Kidney epithelial cell (primary cell): ENCODE data around the gene HK3. TPM values are rescaled to one million over a fixed set of nuclear protein-coding genes. Genes with fewer than 3 reads are reported as not detected.

Experiments used
- DNase-seq: peaks from one replicate; pipeline ENCODE4 v3.0.0-alpha.2; 2010; ENCODE audit warnings: low read depth
- H3K27me3 ChIP-seq: 2 replicates; pipeline ENCODE4 v1.6.0; 2011; ENCODE audit warnings: low read length; ENCODE audit not compliant: control insufficient read depth, insufficient read depth
- H3K36me3 ChIP-seq: 2 replicates; pipeline ENCODE4 v1.5.1; 2011; ENCODE audit warnings: low read length; ENCODE audit not compliant: control insufficient read depth, insufficient read depth
- H3K4me3 ChIP-seq: 2 replicates; pipeline ENCODE4 v1.5.1; 2011; ENCODE audit warnings: low read depth, mild to moderate bottlenecking, control low read depth, low read length
- total RNA-seq: library from RNA; depleted of rRNA; stranded (reverse); fragments of >200 nt; gene quantifications from 2 replicates; pipeline ENCODE4 v1.2.3, GENCODE V29; 2015
- TF ChIP-seq, protein P1 (sequence below): IDR thresholded peaks from 2 replicates; pipeline ENCODE4 v1.5.1; 2011; ENCODE audit warnings: mild to moderate bottlenecking, moderate library complexity, low read length, control low read depth, inconsistent platforms; ENCODE audit not compliant: insufficient read depth, poor library complexity, severe bottlenecking

The HK3 gene
- total RNA-seq, 1 donor from 2014 or later = 0.04 TPM

DNA sequence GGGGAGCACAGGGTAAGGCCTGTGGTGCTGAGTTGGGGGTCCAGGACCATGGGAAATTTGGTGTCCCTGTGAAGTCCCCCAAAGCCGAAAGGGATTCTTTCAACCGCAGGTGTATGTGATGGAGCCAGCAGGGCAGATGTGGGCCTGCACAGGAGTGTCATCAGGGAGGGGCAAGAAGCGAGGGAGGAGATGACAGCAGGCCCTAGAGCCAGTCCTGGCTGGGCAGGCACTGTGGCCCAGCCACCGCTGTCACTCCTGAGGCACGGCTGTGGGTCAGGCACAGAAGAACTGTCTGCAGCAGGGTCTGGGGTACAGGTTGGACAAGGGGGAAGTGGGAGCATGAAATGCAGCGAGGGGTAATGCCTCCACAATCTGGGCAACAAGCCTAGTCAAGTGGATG lies 4.8 kb downstream of the HK3 start:
- no peaks in the 10 kb centered on the region for H3K27me3 ChIP-seq
- TF ChIP-seq, protein P1, sequence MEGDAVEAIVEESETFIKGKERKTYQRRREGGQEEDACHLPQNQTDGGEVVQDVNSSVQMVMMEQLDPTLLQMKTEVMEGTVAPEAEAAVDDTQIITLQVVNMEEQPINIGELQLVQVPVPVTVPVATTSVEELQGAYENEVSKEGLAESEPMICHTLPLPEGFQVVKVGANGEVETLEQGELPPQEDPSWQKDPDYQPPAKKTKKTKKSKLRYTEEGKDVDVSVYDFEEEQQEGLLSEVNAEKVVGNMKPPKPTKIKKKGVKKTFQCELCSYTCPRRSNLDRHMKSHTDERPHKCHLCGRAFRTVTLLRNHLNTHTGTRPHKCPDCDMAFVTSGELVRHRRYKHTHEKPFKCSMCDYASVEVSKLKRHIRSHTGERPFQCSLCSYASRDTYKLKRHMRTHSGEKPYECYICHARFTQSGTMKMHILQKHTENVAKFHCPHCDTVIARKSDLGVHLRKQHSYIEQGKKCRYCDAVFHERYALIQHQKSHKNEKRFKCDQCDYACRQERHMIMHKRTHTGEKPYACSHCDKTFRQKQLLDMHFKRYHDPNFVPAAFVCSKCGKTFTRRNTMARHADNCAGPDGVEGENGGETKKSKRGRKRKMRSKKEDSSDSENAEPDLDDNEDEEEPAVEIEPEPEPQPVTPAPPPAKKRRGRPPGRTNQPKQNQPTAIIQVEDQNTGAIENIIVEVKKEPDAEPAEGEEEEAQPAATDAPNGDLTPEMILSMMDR = no peak
- DNase-seq = no peak

DNA sequence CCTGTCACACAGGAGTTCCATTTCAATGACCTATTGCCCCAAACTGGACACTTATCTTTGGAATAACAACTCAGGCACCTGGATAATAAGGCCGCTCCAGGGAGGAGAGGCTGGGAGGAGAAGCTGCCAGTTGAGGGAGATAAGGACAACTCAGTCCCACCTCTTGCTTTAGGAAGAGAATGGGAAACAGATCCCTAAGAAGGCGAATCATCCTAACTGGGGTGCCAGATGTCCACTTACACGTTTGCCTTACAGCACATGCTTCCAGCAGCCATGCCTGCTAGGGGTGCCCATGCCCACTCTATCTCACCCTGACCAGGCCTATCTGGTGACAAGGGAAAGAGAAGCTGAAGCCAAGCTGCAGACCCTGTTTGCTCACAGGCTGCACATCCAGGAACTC lies 6.5 kb downstream of the HK3 start:
- Histone ChIP-seq H3K27me3 (no peaks in the 10 kb centered on the region), H3K4me3 (no peak overlapping the region), H3K36me3 (no peaks in the 10 kb centered on the region)
- TF ChIP-seq, protein P1 = no peak
- no peak for DNase-seq

More for the DNA sequence above, 4.8 kb downstream of the HK3 start:
- Histone ChIP-seq H3K36me3 (no peaks in the 10 kb centered on the region), H3K4me3 (no peak overlapping the region)

DNA sequence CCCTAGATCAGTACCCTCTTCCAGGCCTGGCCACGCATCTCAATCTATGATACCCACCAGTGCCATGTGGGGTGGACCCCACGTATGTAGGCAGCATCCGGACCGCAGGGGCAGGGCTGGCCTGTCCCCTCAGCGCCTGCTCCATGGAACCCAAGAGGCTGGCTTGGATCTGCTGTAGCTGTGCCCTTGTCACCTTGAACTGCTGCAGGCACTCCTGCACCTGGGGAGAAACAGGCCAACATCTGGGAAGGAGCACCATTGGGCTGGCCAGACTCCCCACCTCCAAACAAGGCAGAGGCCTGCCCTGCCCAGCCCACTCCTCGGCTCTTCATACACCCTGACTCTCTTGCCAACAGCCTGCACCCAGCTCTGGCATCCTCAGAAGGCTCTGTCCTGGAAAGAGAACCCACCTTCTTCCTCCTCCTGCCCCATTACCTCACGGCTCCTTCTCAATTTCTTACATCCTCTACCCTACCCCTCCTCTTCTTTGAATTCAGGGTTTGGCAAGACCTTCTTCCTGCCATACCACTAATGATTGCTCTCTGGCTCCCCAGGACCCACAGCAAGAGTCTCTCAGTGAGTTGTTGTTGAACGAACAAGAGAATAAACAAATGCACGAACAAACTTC lies 7.7 kb downstream of the HK3 start:
- DNase-seq = no peak
- H3K4me3 ChIP-seq = no peak overlapping the region
- no peaks in the 10 kb centered on the region for H3K36me3 ChIP-seq
- TF ChIP-seq, protein P1 = no peak
- no peaks in the 10 kb centered on the region for H3K27me3 ChIP-seq

DNA sequence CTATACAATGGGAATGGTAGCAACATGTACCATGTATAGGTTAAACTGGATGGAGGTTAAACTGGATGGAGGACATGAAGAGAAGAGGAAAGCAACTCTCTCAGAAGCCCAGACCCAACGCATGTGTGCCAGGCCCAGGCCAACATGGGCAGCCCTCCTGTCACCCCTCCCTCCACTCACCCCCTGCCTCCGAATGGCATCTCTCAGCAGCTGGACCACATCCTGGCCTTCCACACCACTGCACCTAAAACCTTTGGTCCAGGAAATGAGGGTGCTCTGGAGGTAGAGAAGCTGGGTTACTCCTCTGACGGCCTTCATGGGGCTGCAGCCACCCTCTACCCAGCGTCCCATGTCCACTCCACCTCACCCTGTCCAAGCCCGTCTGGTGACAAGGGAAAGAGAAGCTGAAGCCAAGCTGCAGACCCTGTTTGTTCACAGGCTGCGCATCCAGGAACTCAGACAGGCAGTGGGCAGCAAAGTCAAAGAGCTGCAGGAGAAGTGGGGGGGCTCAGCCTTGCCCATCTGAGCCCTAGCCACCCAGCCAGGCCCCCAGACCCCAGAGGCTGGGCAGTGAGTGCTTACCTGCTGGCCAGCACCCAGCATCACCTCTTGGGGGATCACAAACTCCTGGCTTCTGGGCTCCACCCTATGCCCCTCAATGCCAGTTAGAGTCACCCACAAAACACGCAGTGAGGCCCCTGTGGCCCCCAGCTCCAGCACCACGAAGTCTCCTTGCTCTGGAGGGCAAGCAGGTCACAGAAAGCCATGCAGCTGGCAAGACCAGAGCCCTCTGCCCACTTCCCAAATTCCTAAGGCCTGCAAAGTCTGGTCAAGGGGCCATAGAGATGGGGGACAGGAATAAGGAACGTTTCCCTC lies 8.5 kb downstream of the HK3 start:
- no peak for DNase-seq
- TF ChIP-seq, protein P1 = no peak
- H3K36me3 ChIP-seq = no peaks in the 10 kb centered on the region
- H3K4me3 ChIP-seq = no peak overlapping the region
- H3K27me3 ChIP-seq = no peaks in the 10 kb centered on the region

DNA sequence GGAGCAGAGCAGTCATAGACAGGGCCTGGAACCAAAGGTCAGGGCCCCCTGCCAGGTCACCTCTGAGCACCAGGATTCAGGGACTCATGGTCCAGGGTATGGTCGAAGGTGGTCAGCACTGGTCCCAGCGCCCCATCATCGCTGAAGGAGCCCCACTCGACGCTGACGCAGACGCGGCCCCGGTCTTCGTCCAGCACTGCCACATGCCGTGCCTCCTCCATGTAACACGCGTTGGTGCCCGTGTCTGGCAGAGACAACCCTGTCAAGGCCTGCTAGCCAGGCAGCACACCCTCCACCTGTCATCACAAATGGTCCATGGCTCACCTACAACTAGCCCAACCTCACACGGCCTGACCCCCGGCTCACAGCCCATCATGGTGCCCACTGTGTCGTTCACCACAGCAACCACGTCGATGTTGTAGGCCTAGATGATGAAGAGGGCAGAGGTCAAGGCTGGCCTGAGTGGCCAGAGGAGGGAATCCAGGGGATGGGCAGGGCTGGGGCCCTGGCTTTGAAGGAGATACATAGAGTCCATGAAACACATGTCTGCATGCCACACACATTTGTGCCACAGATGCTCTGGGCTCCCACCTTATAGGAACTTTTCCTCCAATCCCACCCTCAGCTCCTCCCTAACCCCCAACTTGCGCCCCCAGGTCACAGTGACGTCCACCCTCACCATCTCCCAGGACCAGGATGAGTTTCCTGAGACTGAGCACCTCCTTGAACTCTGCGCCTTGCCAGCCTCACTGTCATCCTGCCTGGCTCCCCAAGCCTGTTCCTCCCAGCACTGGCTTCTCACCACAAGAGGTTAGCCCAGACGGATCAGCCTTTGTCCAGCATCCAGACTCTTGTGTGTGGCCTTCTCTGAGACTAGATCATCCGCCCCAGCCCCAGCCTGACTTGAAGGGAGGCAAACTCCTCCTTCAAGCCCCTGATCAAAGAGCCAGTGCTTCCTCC lies 9.5 kb downstream of the HK3 start:
- no peak for DNase-seq
- TF ChIP-seq, protein P1 = no peak
- H3K4me3 ChIP-seq = no peak overlapping the region
- no peaks in the 10 kb centered on the region for H3K36me3 ChIP-seq
- no peaks in the 10 kb centered on the region for H3K27me3 ChIP-seq
